SK-N-SH treated with all-trans-retinoic acid at 6 μM for 48 hours (cell line): Measurements from ENCODE around the gene ASB13.

Source experiments
- ATAC-seq: fragments of 200-7000 bp; cut with Tn5 transposase; 3 replicates; pipeline ENCODE4 v1.9.1; 2020; ENCODE audit warnings: mild to moderate bottlenecking, moderate library complexity
- ARNTL ChIP-seq: fragments of 450-650 bp; formaldehyde crosslinking; IDR thresholded peaks from 2 replicates; pipeline ENCODE4 v1.5.0; 2020; ENCODE audit warnings: low read depth, mild to moderate bottlenecking, moderate library complexity, borderline replicate concordance
- BACH2 ChIP-seq: fragments of 250-450 bp; sonication (Bioruptor Pico); IDR thresholded peaks from 2 replicates; pipeline ENCODE4 v1.9.0; 2021; ENCODE audit warnings: mild to moderate bottlenecking, borderline replicate concordance
- CREB5 ChIP-seq: fragments of 250-450 bp; sonication (Bioruptor Pico); IDR thresholded peaks from 2 replicates; pipeline ENCODE4 v1.5.1; 2020; ENCODE audit warnings: low read depth, mild to moderate bottlenecking, moderate library complexity
- CSDC2 ChIP-seq: fragments of 250-450 bp; sonication (Bioruptor Pico); IDR thresholded peaks from 2 replicates; pipeline ENCODE4 v1.5.0; 2020; ENCODE audit warnings: mild to moderate bottlenecking, moderate library complexity
- CSRNP3 ChIP-seq: fragments of 250-450 bp; sonication (Bioruptor Pico); IDR thresholded peaks from 2 replicates; pipeline ENCODE4 v1.5.1; 2021; ENCODE audit warnings: mild to moderate bottlenecking, moderate library complexity
- ESRRG ChIP-seq: fragments of 250-450 bp; sonication (Bioruptor Pico); IDR thresholded peaks from 2 replicates; pipeline ENCODE4 v1.6.1; 2021; ENCODE audit warnings: mild to moderate bottlenecking
- GLIS3 ChIP-seq: fragments of 250-450 bp; sonication (Bioruptor Pico); IDR thresholded peaks from 2 replicates; pipeline ENCODE4 v1.5.0; 2020; ENCODE audit warnings: mild to moderate bottlenecking, moderate library complexity
- ISL1 ChIP-seq: fragments of 250-450 bp; sonication (Bioruptor Pico); IDR thresholded peaks from 2 replicates; pipeline ENCODE4 v2.1.2; 2022; ENCODE audit warnings: mild to moderate bottlenecking, moderate library complexity
- OSR1 ChIP-seq: fragments of 250-450 bp; sonication (Bioruptor Pico); IDR thresholded peaks from 2 replicates; pipeline ENCODE4 v1.8.0; 2022; ENCODE audit warnings: moderate library complexity, mild to moderate bottlenecking, inconsistent platforms
- PATZ1 ChIP-seq: fragments of 250-450 bp; sonication (Bioruptor Pico); IDR thresholded peaks from 2 replicates; pipeline ENCODE4 v1.8.0; 2020; ENCODE audit warnings: mild to moderate bottlenecking, moderate library complexity, borderline replicate concordance
- POU6F1 ChIP-seq: fragments of 250-450 bp; sonication (Bioruptor Pico); IDR thresholded peaks from 2 replicates; pipeline ENCODE4 v1.8.0; 2021; ENCODE audit warnings: low read depth, mild to moderate bottlenecking, moderate library complexity, borderline replicate concordance
- PPARA ChIP-seq: fragments of 250-450 bp; sonication (Bioruptor Pico); IDR thresholded peaks from 2 replicates; pipeline ENCODE4 v1.5.0; 2020; ENCODE audit warnings: mild to moderate bottlenecking, borderline replicate concordance
- RARB ChIP-seq: fragments of 250-450 bp; sonication (Bioruptor Pico); IDR thresholded peaks from 2 replicates; pipeline ENCODE4 v1.8.0; 2021; ENCODE audit warnings: mild to moderate bottlenecking, moderate library complexity
- SNAI2 ChIP-seq: fragments of 250-450 bp; sonication (Bioruptor Pico); IDR thresholded peaks from 2 replicates; pipeline ENCODE4 v1.5.0; 2020; ENCODE audit warnings: mild to moderate bottlenecking, moderate library complexity
- TCF4 ChIP-seq: fragments of 250-450 bp; sonication (Bioruptor Pico); IDR thresholded peaks from 2 replicates; pipeline ENCODE4 v1.8.0; 2021; ENCODE audit warnings: mild to moderate bottlenecking, moderate library complexity, borderline replicate concordance
- TOX ChIP-seq: fragments of 250-450 bp; sonication (Bioruptor Pico); IDR thresholded peaks from 2 replicates; pipeline ENCODE4 v1.8.0; 2021; ENCODE audit warnings: mild to moderate bottlenecking, moderate library complexity, borderline replicate concordance
- TSHZ2 ChIP-seq: fragments of 250-450 bp; sonication (Bioruptor Pico); IDR thresholded peaks from 2 replicates; pipeline ENCODE4 v1.5.0; 2020; ENCODE audit warnings: mild to moderate bottlenecking, moderate library complexity
- ZC3H10 ChIP-seq: fragments of 250-450 bp; sonication (Bioruptor Pico); IDR thresholded peaks from 2 replicates; pipeline ENCODE4 v1.5.1; 2021; ENCODE audit warnings: mild to moderate bottlenecking, moderate library complexity
- ZFP3 ChIP-seq: fragments of 250-450 bp; sonication (Bioruptor Pico); IDR thresholded peaks from 2 replicates; pipeline ENCODE4 v1.5.0; 2020; ENCODE audit warnings: mild to moderate bottlenecking, moderate library complexity
- ZFP30 ChIP-seq: fragments of 450-650 bp; formaldehyde crosslinking; IDR thresholded peaks from 2 replicates; pipeline ENCODE4 v1.5.0; 2022; ENCODE audit warnings: mild to moderate bottlenecking, moderate library complexity
- ZNF565 ChIP-seq: fragments of 450-650 bp; formaldehyde crosslinking; conservative IDR thresholded peaks from 2 replicates; pipeline ENCODE4 v1.5.0; 2020; ENCODE audit warnings: low read depth, mild to moderate bottlenecking, moderate library complexity
- ZNF70 ChIP-seq: fragments of 450-650 bp; formaldehyde crosslinking; IDR thresholded peaks from 2 replicates; pipeline ENCODE4 v1.5.0; 2020; ENCODE audit warnings: mild to moderate bottlenecking, moderate library complexity
- ZNF8 ChIP-seq: fragments of 450-650 bp; formaldehyde crosslinking; IDR thresholded peaks from 2 replicates; pipeline ENCODE4 v1.5.0; 2020; ENCODE audit warnings: mild to moderate bottlenecking, moderate library complexity

ASB13 gene

GRCh38 chr10:5643346-5644067 lies 22.9 kb downstream of the ASB13 start:
- no peak for ATAC-seq
- TF ChIP-seq OSR1 (CRISPR knock-in tag) = no peak
- TF ChIP-seq ZFP30 = no peak
- no peak for TF ChIP-seq ZNF565 (CRISPR knock-in tag)

GRCh38 chr10:5641501-5641900 lies 24.9 kb downstream of the ASB13 start:
- TF ChIP-seq PPARA (CRISPR knock-in tag) (no peak), CSRNP3 (CRISPR knock-in tag) (no peak), ZNF565 (CRISPR knock-in tag) (no peak), ARNTL (no peak), POU6F1 (no peak), TOX (CRISPR knock-in tag) (no peak), CREB5 (CRISPR knock-in tag) (no peak), ZC3H10 (CRISPR knock-in tag) (no peak), TSHZ2 (CRISPR knock-in tag) (no peak), RARB (CRISPR knock-in tag) (no peak), OSR1 (CRISPR knock-in tag) (no peak), ZNF70 (CRISPR knock-in tag) (no peak), ISL1 (CRISPR knock-in tag) (no peak), BACH2 (CRISPR knock-in tag) (no peak), ZFP3 (CRISPR knock-in tag) (no peak), CSDC2 (CRISPR knock-in tag) (no peak), GLIS3 (CRISPR knock-in tag) (no peak), ESRRG (CRISPR knock-in tag) (no peak)
- ATAC-seq = no peak

GRCh38 chr10:5640501-5640900 lies 25.9 kb downstream of the ASB13 start:
- TF ChIP-seq PPARA (CRISPR knock-in tag) (no peak), RARB (CRISPR knock-in tag) (no peak), ZFP3 (CRISPR knock-in tag) (no peak), BACH2 (CRISPR knock-in tag) (no peak), ZC3H10 (CRISPR knock-in tag) (no peak), CSRNP3 (CRISPR knock-in tag) (no peak), ZNF8 (CRISPR knock-in tag) (no peak), CREB5 (CRISPR knock-in tag) (no peak), CSDC2 (CRISPR knock-in tag) (no peak), ARNTL (no peak), POU6F1 (no peak), PATZ1 (CRISPR knock-in tag) (no peak), ESRRG (CRISPR knock-in tag) (no peak), ISL1 (CRISPR knock-in tag) (no peak), SNAI2 (no peak), TOX (CRISPR knock-in tag) (no peak), TCF4 (no peak), GLIS3 (CRISPR knock-in tag) (no peak)
- ATAC-seq = no peak
